DMS114 treated with DMSO at 0.1 percent for 48 hours (cell line): ENCODE results near the gene SREBF1.

Source experiments
- DNase-seq: peaks from one replicate; lab custom pipeline; 2025; ENCODE audit not compliant: unreplicated experiment; lab: John Stamatoyannopoulos, UW

The SREBF1 gene

DNA sequence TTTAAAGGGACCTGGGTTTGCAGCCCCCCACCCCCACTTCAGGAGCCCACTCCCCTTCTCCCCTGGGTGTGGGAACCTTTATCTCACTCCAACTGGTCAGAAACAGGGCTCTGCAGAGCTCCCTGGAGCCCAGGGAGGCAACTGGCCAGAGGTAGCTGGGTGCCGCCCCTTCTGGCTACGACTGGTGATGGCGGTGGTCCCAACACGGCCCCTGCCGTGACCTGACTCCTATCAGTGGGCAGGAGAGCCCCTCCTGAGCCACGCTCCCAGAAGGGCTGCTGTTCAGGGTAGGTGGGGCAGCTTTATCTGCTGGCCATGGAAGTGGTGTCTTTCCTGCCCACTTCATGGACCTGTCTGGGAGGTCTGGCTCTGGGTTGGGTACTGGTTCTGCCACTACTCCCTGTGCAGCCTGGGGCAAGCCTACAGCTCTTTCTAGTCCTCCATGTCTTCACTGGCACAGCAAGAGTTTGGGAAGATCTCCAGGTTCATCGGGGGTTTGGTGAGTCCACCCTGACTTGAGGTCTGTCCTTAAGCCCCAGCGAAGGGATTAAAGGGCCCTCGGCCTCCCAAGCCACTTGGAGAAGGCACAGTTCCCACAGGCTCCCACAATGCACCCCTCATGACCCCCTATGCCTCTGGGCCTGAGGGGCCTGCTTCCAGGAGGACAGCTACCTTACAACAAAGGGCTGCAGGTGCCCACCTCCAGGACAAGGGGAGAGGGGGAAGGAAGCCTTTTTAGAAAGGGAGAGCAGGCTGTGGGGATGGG, 5.5 kb upstream of the SREBF1 start:
- no peak for DNase-seq

DNA sequence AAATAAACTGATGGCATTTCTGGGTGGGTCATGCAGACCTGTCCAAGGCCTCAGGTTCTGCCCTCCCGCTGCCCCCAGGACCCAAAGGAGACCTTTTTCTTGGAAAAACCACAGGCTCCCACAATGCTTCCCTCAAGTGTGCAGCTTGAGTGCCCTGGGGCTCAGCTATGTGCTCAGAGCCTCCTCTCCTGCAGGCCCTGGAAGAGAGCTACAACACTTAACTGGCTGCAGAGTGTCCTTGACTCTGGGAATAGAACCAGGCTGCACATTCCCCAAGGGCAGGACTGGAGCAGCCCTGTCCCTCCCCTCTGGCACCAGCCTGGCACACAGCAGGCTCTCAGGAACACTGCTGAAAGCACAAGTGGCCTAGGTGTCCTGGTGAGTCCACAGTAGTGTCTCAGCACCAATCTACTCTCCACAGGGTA, 4.8 kb upstream of the SREBF1 start:
- no peak for DNase-seq

DNA sequence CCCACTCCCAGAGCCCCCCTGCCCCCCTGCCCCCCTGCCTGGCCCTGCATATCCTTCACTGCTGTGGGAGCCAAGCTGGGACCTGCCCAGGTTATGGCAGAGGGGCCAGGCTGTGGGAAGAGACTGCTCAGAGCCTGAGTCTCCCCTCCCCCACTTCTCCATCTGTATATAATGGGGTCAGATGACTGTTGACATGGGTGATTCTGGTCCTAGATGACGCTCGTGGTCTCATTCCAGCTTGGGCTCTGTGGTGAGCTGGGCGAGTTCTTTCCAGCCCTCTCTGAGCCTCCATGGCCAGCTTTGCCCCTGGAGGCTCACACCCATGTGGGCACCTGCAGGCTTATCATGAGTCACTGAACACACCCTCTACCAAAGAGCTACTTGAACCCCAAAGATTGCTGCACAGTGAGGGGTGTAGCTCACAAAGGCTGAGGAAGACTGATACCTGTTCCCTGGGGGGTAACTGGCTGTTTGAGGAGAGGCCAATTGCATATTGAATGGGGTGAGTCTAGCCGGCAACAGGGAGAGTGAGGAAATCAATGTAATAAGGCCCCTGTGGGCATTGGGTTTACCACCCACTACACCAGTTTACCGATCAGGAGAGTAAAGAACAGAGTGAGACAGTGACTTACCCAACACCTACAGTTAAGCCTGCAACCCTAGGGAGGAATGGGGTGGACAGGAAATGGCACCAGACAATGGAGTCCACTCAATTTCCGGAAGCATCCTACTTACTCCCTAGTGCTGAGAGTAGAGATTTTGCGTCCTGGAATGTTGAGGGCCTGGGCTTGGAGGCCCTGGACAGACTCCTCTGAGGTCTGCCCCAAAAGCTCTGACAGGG, 4.2 kb upstream of the SREBF1 start:
- no peak for DNase-seq

DNA sequence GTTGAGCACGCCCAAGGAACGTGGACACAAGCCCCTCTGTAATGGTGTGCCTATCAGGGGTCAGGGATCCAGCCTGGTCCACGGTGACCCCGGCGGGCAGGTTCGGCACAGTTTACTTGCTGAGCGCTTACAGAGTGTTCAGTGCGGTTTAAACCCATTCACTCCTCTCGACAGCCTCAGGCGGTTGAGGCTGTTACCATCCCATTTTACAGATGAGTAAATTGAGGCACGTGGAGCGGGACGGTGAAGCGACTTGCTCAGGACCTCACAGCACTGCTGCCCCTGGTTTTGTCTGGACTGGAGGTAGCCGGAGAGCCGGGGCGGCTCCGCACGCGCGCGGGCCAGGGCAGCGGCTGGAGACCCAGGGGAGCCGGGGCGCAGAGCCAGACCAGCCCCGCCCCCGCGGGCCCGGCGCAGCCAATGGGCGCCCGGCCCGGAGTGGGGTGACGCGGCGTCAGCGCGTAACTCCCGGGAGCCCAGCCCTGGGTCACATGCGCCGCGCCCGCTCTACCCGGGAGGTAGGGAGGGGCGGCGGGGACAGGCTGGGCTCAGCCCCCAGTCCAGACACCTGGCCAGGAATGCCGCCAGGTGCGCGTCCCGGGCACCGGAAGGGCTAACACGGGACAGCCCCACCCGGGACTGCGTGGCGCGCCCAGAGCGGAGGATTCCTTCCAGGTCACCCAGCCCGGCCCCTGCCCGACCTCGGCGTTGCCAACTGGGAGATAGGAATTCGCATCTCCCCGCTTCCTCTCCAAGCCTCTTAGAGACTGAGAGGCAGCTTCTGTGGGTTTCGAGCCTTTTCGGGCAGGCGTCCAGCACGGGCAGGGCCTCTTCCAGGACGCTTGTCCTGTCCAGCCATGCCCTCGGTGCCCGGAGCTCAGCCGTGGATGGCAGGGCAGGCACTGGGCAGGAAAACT, 3.3 kb upstream of the SREBF1 start:
- DNase-seq = no peak

DNA sequence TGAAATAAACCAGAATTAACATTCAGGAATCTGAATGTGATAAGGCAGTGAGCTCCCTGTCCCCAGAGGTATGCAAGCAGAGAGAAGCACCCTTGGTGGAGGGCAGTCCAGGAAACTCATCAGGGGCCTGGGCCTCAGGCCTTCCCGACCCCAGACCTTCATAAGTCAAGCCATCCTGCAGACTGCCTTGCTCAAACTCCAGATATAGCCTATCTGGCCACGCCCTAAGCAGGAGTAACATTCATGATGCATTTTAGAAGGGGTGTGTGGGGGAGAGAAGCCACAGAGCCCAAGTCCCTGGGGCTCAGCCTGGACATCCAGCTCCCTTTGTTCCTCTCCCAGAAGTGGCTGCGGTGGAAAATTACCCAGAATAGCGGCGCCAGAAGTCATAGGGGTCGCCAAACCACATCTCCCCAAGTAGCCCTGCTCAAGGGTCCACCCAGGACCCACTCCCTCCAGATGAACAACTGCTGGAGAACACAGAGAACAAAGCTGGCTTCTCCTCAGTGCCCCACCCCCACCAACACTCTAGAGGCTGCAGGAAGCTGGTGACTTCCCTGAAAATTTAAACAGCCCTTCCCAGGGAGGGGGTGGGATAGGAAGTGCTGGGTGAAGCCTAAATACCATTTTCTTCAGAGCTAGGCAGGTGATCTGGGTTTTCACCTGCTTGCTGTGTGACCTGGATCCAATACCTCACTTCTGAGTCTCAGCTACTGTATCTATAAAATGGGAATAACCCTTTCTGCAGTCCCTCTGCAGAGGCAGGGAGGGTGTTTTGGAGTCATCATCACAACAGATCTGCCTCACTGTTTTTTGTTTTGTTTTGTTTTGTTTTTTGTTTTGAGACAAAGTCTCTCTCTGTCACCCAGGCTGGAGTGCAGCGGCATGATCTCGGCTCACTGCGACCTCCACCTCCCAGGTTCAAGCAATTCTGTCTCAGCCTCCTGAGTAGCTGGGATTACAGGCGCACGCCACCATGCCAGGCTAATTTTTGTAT, 1.5 kb upstream of the SREBF1 start:
- DNase-seq = no peak

DNA sequence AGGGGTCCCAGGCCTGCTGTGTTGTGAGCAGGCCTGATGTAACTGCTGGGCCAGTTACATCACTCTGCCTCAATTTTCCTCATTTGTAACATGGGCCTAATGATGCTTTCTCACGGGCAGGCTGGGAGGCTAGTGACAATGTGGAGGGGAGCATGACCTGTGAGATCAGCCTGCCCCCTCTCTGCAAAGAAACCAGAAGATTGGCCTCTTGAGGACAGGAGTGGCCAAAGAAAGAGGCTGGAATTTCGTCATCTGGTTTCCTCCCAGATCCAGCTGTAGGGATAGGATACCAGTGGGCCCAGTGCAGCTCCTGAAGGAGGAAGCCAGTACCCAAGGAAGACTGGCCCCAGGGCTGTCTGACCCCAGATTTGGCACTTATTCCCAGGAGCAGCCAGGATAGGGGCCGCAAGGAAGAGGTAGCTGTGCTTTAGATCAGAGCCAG, 615 bp upstream of the SREBF1 start:
- DNase-seq = no peak

DNA sequence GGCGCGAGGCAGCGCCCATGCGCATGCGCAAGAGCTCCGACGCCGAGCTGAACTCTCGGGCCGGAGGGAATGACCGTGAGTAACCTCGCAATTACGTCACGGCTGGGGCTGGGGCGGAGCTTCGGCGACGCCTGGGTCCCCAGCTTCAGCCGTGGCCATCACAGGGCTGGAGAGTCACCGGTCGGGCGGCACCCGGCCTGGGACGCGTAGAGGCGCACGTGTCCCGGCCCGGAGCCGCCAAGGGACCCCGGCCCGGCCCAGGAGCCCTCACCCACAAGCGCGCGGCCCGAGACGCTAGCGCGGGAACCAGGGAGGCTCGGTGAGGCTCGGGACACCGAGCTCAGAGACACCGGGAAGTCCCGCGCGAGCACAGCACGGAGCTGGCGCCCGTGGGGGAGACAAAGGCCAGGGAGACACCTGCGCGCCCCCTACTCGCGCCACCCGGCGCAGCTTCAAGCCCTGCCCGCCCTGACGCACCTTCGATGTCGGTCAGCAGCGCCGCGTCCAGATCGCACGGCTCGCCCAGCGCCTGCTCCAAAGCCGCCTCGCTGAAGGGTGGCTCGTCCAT, 452 bp downstream of the SREBF1 start:
- peak; percentile 36 for DNase-seq

DNA sequence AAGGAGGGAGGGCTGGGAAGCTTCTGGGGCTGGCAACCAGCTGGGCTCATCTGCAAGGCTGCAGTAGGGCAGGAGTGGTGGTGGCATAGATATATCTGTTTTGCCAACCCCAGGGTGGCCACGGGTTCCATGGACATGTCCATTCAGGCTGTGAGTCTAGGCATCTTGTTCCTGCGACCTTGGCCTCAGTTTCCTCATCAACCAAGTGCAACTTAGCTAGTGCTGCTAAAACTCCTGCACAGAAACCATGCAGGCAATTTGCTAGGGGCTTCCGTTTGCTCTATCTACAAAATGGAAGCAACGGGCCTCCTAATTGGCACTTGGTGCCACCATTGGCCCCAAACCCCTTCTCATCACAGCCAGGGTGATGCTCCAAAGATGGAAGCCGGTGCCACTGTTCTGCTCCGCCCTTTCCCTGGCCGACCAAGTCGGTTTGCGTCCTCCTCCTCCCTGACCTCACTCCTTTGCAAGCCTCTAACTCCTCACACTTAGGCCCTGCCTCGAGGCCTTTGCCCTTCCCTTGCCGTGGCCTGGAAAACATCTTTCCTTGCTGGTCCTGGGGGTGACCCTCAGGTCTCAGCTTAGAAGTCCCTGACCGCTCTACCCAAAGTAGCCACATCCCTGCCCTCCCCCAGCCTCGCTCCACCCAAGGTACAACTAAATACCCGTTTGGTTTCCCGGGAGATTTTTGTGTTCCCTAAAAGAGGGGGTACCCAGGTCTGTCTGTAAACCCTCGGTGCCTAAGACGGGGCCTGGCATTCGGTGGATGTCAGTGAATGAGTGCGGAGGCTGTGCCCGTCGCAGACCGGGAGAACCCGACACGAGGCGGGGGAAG, 1.2 kb downstream of the SREBF1 start:
- no peak for DNase-seq

DNA sequence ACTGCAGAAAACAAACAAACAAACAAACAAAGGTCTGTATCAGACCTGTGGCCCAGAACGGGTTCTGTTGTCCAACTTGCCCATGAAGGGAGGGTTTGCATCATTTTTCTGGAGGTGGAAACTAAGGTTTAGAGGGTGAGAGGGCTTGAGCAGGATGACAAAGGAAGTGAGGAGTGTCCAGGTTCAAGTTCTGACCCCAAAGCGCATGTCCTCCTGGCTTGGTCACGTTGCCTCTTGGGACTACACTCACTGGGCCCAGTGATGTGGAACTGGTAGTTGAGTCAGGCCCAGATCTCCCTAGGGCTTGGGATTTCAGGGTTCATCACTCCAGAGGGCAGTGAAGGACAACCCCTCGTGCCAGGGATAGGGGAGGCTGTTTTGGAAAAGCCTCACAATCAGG, 1.8 kb downstream of the SREBF1 start:
- no peak for DNase-seq

DNA sequence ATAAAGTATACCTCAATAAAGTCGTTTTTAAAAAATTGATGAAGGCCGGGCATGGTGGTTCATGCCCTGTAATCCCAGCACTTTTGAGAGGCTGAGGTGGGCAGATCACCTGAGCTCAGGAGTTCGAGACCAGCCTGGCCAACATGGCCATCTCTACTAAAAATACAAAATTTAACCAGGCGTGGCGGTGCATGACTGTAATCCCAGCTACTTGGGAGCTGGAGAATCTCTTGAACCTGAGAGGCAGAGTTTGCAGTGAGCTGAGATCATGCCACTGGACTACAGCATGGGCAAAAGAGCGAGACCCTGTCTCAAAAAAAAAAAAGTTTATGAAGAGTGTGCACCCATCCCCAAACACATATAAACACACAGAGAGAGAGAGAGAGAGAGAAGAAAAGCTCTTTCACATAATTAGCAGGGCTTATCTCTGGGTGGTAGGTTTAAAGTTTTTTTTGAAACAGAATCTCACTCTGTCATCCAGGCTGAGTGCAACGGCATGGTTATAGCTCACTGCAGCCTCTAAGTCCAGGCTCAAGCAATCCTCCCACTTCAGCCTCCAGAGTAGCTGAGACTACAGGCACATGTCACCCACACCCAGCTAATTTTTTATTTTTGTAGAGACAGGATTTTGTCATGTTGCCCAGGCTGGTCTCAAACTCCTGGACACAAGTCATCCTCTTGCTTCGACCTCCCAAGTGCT, 3.0 kb downstream of the SREBF1 start:
- DNase-seq = no peak

DNA sequence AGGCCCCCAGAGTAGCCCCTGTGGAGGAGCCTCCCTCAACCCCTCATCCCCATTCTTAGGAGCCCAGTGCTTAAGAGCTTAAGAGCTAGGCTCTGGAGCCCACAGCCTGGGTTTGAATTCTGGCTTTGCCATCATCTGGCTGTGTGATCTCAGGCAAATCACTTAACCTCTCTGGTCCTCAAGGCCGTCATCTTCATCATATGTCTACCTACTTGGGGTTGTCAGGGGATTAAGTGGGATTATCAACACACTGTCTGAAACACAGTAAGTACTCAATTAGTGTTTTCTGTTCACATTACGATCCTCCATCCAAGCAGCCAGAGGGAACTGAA, 4.8 kb downstream of the SREBF1 start:
- no peak for DNase-seq

DNA sequence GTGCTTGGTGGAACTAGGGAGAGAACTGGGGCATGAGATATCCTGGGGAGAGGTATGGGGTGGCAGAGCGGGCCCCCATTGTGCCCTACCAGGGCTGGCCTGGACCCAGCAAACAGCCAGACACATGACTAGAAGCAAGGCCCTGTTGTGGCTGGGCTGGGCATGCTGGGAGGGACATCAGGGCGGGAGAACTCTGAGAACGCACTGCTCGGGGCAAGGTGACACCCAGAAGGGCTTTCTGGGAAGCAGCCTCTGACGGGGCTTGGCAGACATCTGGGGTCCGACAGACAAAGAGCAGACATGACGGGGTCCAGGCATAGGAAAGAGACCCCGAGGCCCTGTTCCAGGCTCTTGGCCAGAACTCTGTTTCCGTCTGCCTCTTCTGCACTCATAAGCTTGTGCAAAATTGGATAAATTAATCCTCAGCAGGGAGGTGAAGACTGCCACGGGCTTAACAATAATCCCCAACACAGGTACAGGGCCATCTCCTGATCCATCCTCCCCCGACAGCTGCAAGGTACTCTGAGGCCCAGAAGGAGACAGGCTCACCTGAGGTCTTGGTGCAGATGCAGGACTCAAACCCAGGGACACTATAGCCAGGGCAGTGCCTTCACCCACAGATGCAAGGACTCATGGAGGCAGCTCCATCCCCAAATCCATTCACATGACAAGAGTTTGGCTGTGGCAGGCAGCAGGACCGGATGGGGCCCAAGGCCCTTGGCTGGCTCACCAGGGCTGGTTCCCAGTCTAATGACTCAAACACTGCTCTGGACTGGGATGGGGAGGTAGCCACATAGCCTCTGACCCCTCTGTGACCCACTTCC, 5.4 kb downstream of the SREBF1 start:
- DNase-seq = no peak

DNA sequence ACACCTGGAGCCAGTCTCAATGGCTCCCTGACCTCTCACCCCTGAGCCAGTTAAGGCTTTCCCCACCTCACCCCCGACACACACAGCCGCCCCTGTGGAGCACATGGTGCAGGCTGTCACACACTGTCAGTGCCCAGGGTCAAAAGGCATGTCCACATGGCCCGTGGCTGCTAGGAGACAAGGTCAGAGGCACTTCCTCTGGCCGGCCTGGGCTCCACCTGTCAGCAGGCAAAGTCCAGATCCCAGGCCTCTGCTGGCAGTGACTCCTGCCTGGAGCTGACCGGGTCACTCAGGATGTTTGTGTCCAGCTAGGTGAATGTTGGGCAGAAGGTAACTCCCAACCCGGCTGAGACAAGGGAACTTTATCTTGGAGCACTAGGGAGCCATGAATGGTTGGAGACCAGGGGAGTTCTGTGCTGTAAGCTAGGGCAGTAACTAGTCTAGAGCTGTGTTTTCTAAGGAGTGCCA, 6.0 kb downstream of the SREBF1 start:
- no peak for DNase-seq

DNA sequence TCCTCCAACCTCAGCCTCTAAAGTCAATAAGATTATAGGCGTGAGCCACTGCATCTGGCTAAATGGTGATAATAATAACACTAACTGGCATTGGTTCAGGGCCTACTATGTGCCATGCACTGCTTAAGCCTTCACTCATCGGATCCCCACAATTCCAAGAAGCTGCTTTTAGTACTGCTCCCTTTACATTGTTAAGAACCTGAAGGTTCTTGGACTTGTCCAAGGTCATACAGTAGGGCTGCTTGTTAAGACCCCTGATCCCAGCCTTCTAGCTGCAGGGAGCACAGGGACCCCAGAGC, 6.6 kb downstream of the SREBF1 start:
- DNase-seq = no peak

DNA sequence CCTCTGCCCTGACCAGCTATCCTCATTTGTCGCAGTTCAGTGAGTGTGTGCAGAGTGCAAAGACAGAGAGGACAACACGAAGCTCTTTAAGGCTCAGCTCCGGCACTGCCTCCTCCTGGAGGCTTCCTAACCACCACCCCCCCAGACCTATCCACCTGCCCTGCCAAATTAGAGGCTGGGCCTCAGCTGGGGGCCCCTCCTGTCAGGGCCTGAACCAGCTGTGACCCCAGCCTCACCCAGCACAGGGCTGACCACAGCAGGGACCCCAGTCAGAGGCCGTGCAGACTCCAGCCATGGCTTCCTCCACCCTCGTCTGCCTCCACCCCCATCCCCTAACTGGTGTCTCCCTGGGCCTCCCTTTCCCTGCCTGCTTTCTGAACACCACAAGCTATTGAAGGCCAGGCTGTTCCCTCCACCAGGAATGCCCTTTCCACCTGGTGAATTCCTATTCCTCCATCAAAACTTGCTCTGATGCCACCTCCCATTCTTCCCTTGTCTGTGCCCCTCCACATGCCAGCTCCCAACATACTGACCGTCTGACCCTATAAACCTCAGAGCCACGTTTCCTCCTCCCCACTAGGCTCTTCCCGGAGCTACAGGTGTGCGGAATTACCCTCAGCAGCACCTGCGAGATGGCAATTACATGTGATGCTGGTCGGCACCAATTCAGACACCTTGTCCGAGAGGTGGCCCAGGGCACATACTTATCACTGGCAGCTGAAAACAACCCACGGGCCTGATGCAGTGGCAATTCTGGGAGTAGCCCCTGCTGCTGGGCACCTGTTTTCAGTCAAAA, 8.8 kb downstream of the SREBF1 start:
- no peak for DNase-seq

DNA sequence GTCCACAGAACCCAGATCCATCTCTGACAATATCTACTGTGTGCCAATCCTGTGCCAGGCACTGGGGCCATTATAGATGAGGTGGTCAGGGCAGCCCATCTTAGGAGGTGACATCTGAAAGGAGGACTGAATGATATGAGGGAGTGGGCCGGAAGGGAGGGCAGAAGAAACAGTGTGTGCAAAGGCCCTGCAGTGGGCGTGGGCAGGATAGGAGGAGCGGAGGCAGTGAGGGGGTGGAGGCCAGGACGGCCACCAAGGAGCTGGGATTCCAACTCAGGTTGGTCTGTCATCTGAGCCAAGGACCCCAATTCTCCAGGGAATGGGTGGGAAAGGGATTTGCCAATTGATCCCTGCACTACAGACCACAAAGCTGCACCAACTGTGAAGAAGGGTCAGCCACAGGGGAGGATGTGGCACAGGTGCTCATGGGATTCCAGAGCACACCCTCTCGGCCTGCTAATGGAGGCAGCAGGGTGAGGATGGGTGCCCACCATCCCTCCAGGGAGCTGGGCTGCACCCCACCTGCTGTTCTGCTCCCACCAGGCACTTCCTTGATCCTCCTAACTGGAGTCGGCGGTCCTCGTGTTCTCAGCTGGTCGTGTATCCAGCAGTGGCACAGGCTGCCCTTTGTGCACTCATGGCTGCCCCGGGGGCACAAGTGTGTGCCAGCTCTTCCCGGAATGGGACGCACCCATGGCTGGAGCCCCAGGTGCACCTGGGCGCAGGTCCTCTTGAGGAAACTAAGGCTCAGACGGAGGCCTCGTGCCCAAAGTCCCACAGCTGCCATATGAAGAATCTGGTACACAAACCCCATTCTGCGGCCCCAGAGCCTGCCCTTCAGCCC, 9.6 kb downstream of the SREBF1 start:
- DNase-seq = no peak
